LNCaP clone FGC (cell line): Measurements from ENCODE around the gene MOCS1.

Experiments
- DNase-seq: peaks from one replicate; pipeline ENCODE4 v3.0.0-alpha.2; 2011; ENCODE audit warnings: low read depth
- H3K4me3 ChIP-seq: 2 replicates; pipeline ENCODE4 v1.5.1; 2011; ENCODE audit warnings: mild to moderate bottlenecking, low read depth, low read length, control low read depth
- CTCF ChIP-seq: IDR thresholded peaks from 2 replicates; pipeline ENCODE4 v1.5.1; 2012; ENCODE audit warnings: mild to moderate bottlenecking; ENCODE audit not compliant: control insufficient read depth, insufficient read depth; ENCODE audit errors: extremely low read depth

MOCS1 gene

GRCh38 chr6:39884696-39885095, 49.6 kb downstream of the MOCS1 start:
- DNase-seq, result no peak
- no peak overlapping the region for H3K4me3 ChIP-seq
- no peak for TF ChIP-seq CTCF

GRCh38 chr6:39882531-39882899, 51.7 kb downstream of the MOCS1 start:
- TF ChIP-seq CTCF, result no peak
- no peak for DNase-seq
- no peak overlapping the region for H3K4me3 ChIP-seq

- DNase-seq, result no peak
- H3K4me3 ChIP-seq, result no peak overlapping the region
- no peak for TF ChIP-seq CTCF
These were observed 52.3 kb downstream of the MOCS1 start for GRCh38 chr6:39881851-39882530.

GRCh38 chr6:39880594-39880993, 53.7 kb downstream of the MOCS1 start:
- no peak for DNase-seq
- TF ChIP-seq CTCF, result no peak
- no peak overlapping the region for H3K4me3 ChIP-seq

GRCh38 chr6:39879535-39879934, 54.7 kb downstream of the MOCS1 start:
- no peak overlapping the region for H3K4me3 ChIP-seq
- no peak for TF ChIP-seq CTCF
- DNase-seq, result no peak

GRCh38 chr6:39876826-39877225, 57.4 kb downstream of the MOCS1 start:
- H3K4me3 ChIP-seq, result no peak overlapping the region
- TF ChIP-seq CTCF, result no peak
- DNase-seq, result no peak

- TF ChIP-seq CTCF, result no peak
- no peak for DNase-seq
- H3K4me3 ChIP-seq, result no peak overlapping the region
These were observed 58.2 kb downstream of the MOCS1 start for GRCh38 chr6:39876111-39876510.
